A673 (cell line): ENCODE data around the gene CDKN1A.

Experiments
- EZH2 ChIP-seq: fragments of 200-600 bp; sonication (generic); IDR thresholded peaks from 2 replicates; pipeline ENCODE4 v1.6.1; 2017; ENCODE audit warnings: borderline replicate concordance, low read depth, mild to moderate bottlenecking, mixed read lengths, antibody characterized with exemption, low read length; ENCODE audit not compliant: poor library complexity, severe bottlenecking
- TF ChIP-seq, protein P1 (sequence below): fragments of 300-800, 200-600 bp; sonication (generic); conservative IDR thresholded peaks from 2 replicates; pipeline ENCODE4 v1.5.1; 2017; ENCODE audit warnings: low read depth, mild to moderate bottlenecking, antibody characterized with exemption, low read length, moderate library complexity, mixed read lengths

DNA sequence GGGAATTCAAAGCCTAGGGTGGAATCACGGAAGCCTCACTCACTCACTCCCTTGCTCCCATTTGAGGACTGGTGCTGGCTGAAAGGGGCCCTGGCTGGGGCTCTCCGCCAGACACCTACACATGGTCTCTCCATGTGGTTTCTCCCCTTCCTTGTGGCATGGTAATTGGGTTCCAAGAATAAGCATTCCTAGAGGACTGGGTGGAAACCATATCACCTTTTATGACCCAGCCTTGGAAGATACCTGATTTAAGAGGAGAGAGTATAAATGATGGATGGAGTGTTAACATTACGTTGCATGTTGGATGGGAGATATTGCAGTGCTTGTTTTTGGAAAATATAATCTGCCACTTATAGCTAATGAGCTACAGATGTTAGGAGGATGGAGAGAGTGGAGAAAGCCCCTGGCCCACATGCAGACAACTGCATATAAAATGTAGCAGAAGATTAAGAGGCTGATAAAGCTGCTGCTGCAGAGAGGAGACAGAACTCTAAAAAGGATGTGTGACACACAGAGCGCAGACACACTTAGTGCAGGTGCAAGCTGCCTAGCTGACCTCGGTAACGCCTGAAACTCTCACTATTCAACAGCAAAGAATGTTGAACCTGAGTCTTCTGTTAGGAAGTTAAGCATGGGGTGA is 23.3 kb upstream of the CDKN1A start:
- TF ChIP-seq, protein P1, sequence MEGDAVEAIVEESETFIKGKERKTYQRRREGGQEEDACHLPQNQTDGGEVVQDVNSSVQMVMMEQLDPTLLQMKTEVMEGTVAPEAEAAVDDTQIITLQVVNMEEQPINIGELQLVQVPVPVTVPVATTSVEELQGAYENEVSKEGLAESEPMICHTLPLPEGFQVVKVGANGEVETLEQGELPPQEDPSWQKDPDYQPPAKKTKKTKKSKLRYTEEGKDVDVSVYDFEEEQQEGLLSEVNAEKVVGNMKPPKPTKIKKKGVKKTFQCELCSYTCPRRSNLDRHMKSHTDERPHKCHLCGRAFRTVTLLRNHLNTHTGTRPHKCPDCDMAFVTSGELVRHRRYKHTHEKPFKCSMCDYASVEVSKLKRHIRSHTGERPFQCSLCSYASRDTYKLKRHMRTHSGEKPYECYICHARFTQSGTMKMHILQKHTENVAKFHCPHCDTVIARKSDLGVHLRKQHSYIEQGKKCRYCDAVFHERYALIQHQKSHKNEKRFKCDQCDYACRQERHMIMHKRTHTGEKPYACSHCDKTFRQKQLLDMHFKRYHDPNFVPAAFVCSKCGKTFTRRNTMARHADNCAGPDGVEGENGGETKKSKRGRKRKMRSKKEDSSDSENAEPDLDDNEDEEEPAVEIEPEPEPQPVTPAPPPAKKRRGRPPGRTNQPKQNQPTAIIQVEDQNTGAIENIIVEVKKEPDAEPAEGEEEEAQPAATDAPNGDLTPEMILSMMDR = no peak
- no peak for TF ChIP-seq EZH2
